Inflammatory macrophage (primary cell): ENCODE results near the gene NGEF.

Source experiments
- DNase-seq, 2 donors: peaks; one replicate each; pipeline ENCODE4 v3.0.0-alpha.2; 2020 to 2022

The NGEF gene

DNA sequence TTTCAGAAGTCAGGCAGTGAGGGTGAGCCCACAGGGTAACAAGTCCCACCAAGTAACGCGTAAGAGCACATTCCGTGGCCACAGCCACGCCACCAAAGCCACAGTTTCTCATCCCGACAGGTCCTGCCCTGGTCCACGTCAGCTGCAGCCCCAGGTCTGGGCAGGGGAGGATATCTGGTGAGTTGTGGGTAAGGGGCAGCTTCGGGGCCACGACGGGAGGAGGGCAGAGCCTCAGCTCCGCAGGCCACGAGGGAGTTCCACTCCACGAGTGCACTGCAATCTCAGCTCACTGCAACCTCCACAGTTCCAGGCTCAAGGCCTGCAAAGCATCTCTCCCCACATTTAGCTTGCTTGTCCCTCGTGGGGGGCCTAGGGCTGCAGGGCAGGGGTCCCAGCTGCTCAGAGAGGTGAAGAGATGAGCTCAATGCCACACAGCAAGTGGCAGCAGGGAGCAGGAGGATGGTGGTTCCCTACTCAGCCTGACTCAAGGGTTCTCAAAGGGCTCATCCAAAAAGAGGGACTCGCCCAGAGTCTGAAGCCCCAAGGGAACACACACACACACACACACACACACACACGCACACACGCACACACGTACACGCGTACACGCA is 130.4 kb downstream of the NGEF start:
- no peak for DNase-seq

DNA sequence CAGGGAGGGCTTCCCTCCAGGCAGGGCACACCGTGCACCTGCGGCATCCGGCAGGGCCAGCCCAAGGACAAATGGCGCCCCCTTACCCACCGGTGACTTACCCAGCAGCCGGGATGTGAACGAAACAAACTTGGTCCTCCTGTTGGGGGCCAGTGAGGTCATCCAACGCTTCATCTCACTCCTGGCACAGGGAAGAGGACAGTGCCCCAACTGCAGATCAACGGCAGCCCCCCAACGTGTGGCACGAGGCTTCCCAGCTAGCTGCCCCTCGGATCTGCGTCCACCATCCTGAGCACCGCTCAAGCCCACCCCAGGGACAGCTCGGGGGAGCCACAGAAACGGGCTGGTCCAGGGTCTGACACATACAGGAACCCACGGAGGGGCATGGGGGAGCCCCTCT is 131.0 kb downstream of the NGEF start:
- DNase-seq, result no peak

DNA sequence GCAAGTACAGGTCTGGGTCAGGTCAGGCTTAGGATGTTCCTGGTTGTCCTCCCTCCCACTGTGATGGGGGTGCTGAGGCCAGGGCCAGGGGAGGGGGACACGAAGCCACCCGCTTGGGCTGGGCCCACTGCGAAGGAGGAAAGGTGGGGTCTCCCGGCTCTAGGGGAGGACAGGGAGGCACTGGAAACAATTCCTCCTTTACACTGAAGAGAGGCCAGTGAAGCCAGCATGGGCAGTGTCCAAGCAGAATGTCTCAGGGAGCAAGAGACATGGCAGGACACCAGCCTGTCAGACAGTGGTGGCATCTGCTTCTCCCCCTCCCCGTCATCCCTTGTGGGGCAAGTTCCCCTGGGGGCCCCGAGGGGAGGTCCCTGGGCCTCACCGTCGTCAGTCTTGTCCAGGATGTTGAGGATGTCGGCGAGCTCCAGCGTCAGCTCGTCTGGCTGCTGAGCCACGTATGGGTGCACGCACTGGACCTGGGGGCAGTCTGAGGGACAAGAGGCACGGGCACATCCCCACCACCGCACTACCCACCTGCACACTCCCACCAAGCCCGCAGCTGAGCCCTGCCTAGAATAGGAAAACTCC is 132.2 kb downstream of the NGEF start:
- DNase-seq, result no peak

DNA sequence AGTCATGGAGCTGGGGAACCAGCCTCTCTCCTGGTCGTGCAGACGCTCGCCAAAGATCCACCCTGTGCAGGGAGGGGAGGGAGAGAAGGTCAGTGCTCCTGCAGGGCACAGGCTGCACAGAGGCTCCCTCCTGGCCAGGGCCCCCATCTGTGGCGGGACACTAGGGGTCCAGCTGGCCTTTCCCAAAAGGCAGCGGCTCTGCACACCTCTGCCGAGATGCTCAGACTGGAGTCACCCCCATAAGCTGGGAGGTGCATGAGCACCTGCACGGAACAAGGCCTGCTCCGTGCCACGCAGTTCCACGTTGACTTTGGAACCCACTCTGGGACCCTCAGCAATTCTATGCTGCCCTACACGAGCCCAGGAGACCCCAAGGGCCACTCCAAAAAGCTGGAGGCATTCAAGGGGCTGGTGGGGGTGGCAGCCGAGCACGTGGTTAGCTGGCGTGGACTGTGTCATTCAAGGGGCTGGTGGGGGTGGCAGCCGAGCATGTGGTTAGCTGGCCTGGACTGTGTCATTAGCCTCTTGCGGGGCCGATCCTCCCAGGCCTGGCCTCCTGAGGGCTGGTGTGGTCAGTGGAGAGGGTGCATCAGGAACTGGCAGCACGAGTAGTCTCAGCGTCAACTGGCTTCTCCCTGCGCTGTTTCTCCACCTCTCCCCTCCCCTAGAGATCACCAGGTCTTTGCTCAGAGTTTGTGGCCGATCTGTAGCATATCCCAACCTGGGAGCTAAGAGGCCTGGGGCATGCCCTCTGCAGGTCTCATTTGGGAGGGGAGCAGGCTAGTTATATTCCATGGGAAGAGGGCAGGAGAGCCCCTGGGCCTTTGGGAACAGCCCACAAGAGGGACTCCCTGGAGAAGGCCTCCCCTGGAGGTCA is 133.2 kb downstream of the NGEF start:
- no peak for DNase-seq

DNA sequence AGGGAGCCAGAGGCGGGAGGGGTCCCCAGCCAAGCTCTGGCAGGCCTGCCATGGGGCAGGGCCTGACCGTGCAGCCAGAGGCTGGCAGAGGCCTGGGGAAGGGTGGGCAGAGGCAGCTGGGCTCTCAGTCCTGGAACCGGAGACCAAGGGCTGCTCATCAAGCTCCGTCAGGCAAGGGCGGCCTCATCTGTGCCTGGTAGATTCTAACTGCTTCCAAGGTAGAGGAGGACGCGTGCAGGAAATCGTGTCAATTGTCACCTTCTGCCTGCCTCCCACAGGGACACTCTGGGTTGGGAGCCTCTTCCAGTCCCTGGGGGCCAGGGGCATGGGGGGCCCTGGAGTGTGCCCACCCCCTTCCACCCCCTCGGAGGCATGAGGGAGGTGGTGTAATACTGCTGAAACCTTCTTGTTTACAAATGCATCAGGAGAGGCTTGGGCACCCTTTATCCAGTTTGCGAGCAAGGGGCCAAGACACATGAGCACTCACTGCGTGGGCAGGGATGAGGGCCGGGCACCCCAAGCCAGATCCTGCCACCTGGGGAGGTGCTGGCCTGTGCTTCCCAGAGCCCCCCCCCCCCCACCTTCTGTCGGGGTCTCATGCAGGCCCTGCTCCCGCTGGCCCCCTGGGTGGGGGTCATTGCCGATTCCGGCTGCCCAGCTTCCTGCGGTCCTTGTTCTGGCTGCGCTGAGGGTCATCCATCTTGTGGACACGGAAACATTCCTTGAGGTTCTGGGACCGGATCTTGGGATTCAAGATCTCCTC is 134.0 kb downstream of the NGEF start:
- DNase-seq, result no peak

DNA sequence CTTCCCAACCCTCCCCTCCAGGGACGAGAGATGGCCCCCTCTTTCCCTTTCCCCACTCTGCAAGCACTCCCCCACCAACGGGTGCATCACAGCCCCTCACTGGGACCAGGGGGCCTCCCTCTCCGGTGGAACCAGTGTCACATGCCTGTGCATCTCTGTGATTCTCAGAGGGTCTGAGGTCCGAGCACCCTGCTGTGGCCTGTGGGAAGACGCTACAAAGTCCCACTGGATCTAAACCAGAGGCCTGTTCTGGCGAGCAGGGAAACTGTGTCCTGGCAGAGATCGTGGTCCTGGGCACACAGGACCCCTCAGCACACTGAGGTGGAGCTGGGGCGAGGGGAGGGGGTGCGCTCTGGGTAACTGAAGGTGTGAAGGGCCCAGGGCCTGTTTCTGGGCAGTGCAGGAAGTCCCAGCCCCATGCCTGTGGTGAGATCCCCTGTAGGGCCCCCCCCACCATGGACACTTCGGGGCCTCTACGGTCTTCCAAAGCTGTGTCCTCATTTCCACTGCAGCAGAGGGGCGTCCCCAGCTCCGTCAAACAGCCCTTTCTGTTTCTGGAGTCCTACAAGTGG is 135.0 kb downstream of the NGEF start:
- no peak for DNase-seq

DNA sequence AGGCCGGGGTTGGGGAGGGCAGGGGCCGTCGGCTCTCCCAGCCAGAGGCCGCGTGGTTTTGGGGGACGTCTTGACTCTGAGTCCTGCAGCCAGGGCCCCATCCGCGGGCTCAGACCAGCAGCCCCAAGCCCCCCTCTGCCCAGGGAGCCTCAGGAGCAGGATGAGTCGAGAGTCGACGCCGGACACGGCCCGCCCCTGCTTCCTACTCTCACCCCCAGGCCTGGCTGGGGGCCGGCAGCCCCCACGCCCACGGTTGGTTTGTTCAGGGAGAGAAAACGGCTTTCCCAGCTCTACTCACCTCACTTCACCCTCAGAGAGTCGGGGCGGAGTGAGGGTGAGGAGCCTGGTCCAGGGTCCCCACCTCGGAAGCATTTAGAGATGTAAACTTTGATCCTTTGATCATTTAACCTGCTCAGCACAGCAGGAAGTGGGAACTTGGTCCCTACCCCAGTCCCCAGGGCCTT is 136.0 kb downstream of the NGEF start:
- DNase-seq, result no peak

DNA sequence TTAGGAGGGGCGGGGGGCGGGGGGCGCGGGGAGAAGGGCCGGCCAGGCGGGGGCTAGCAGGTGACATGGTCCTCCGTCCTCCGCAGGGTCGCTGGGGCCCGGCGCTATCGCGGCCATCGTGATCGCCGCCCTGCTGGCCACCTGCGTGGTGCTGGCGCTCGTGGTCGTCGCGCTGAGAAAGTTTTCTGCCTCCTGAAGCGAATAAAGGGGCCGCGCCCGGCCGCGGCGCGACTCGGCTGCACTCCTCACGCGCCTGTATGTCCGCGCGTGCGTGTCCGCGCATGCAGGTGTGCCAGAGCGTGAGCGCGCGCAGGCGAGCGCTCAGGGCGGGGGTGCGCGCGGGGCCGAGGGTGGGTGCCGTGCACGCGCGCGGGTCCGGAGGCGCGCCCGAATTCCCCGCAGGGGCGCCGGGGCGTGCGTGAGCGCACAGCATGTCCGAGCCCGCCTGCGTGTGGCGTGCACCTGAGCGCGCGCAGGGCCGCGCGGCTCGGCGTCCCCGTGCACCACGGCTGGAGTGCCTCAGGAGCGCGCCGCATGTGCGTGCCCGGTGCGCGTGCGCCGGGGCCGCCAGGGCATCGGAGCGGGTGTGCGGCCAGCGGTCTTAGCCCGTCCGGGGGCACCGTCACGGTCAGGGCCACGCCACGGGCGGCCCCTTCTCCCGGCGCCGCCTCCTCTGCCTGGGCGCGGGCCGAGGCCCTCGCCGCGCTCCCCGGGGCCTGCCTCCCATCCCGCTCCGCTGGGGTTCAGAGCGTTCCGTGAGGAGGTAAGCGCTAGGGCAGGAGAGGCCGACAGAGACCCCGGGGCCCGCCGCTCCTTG is 136.7 kb downstream of the NGEF start:
- no peak for DNase-seq

DNA sequence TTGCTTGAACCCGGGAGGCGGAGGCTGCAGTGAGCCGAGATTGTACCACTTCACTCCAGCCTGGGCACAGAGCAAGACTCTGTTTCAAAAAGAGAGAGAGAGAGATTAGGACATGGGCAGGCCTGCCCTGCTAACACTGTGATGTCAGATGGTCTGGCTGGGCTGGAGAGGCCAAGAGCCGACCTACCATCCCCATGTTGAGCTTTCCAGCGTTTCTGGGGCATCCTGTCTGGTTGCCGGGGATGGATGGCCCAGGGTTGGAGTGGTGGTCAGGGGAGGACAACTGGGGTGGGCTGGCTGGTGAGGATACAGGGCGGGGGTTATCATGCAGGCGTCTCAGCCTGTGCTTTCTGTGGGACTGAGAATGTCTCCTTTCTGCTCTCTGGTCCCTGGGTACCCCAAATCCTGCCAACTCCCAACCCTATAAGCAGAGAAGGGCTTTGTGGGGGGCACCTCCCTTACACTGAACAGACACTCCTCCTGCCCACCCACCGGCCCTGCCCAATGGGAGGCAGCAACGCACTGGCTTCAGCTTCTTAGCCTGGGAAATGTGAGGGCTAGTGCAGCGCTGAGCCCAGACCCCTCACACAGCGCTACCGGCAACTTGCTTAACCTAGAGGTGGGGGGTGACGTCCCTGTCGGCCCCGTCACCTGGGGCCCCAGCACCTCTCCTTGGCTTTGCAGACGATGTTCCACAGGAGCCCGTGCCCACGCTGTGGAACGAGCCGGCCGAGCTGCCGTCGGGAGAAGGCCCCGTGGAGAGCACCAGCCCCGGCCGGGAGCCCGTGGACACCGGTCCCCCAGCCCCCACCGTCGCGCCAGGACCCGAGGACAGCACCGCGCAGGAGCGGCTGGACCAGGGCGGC is 137.6 kb downstream of the NGEF start:
- DNase-seq, result no peak

DNA sequence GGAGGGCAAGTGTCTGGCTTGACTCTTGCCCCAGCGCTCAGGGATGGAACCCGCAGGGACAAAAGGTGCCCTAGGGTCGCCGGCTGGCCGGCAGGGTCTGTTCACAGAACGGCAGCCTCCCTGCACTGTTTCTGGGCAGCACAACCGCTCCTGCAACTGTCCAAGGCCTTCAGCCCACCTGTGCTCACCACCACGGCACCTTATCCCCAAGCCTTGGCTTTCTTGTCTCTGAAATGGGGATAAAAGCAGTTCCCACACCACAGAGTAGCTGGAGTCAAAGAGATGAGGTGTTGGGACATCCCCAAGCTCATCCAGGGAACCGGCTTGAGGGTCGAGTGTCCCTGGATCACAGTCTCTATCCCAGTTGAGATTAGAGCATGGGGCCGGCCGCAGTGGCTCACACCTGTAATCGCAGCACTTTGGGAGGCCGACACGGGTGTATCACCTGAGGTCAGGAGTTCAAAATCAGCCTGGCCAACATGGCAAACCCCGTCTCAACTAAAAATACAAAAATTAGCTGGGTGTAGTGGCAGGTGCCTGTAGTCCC is 138.3 kb downstream of the NGEF start:
- DNase-seq, result no peak

DNA sequence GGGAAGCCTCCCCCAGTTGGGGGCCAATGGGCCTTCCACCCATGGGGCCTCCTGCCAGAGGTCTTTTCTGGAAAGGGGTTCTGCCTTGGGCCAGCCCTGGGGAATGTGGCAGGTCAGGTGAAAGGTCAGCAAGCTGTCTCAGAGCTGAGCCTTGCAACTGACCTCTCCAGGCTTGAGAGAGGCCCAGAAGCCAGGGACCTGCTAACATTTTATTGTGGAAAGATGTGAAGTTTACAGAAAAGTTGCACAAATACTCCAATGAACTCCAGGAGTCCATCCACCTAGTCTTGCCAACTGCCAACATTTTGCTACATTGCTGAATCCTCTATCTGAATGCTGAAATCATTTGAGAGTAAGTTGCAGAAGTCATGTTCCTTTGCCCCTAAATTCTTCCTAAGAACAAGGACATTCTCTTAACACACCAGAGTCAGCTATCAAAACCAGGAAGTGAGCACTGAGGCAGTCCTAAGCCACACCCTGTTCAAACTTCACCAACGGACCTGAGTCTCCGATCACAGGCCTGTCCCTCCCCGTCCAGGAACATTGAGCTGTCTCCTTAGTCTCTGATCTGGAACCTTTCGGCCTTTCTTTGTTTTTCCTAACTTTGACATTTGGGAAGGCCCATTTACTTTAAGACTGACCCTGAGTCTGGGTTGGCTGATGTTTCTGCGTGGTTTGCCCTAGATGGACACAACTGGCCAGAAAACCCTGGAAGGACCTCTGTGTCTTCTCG is 139.0 kb downstream of the NGEF start:
- DNase-seq, result peak; percentile 42 to 62

DNA sequence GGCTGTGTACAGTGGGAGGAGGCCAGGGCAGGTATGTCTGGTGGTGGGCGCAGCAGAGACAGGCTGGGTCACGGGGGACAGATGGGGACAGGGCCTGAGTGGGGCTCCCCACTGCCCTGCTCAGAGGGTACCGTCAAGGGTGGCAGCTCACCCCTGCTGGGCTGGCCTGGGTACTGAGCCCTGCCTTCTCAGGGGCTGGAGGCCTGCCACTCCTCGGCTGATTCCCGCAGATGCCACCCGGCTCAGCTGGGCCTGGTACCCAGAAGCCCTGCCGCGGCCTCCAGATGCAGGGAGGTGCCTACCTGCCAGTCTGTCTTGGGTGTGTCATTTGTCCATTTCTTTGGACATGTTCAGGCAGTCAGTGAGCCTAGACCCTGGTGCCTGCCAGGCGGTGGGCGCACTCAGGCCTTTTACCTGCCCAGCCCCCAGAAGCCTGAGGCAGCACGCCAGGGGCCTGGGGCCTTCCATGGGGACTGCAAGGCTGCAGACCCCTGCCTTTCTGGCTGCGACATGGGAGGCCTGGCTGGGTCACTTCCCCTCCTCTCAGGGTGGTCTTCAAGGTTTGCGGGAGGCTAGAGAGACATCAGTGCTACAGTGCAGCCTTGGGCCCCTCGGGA is 139.7 kb downstream of the NGEF start:
- DNase-seq, result no peak

DNA sequence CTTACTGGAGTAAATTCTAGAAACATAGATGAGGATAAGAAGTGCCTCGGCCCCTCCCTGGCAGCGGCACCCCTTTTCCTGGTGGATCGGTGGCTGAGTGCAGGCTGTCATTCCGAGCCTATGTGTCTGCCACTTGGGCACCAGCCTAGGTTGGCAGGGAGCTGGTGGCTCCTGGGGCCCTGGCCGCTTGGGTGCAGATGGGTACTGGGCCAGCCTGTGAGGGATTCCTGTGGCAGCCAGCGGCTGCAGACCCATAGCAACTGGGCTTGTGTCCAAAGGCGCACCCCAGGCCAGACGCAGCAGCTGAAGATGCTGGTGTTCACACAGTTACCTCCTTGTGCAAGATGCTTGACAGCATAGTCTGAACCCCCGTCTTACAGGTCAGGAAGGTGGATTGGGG is 140.2 kb downstream of the NGEF start:
- DNase-seq, result no peak

DNA sequence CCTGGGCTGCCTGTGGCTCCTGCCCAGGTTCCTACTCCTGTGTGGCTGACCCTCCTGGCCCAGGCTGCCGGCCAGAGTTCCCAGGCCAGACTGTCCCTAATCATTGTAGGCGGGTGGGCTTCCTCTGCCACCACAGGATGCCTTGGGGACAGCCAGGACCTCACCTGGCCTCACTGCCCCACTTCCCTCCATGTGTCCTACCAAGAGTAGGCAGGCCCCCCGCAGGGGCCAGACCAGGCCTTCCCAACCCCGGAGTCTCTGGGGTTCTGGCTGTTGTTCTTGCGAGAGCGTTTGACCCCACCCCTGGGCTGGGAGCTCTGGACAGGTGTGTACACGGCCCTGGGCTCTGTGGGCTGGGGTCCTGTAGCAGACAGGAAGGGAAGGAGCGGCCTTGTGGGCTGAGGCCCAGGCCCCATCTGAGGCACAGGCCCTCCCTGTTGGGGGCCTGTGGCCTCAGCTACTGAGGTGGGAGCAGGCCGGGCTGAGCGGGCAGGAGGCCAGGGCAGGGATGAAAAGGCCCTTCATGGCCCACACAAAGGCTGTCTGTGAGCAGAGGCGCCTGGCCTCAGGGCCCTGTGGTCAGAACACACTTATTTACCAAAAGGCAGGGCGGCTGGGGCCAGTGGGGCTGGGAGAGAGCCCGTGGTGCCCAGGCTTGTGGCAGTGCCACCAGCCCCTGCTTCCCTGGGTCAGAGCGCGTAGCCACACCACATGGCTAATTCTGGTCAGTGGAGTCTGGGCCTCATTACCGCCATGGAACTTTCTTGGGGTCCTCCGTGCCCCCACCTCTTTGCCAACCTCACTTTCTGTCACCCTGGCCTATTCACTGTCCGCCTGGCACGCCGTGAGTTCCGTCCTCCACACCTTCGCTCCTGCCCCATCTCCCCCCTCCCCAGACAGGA is 141.0 kb downstream of the NGEF start:
- DNase-seq, result no peak

DNA sequence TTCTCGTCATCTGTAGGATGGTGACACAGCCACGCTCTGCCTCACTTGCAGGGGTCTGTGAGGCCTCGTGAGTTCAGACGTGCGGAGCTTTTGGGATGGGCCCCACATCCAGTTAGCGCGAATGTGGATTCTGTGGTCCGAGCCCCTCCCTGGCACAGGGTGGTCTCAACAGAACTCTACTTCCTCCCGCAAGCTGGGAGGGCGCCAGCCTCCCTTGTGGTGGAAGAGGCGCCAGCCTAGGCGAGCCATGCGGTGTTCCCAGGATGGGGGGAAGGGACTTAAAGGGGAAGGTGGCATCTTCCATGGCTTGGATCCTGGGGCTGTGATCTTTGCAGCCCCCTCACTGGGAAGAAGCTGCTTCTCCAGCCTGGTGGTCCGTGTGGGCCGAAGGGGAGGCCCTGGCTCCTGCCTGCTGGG is 141.6 kb downstream of the NGEF start:
- DNase-seq, result no peak

DNA sequence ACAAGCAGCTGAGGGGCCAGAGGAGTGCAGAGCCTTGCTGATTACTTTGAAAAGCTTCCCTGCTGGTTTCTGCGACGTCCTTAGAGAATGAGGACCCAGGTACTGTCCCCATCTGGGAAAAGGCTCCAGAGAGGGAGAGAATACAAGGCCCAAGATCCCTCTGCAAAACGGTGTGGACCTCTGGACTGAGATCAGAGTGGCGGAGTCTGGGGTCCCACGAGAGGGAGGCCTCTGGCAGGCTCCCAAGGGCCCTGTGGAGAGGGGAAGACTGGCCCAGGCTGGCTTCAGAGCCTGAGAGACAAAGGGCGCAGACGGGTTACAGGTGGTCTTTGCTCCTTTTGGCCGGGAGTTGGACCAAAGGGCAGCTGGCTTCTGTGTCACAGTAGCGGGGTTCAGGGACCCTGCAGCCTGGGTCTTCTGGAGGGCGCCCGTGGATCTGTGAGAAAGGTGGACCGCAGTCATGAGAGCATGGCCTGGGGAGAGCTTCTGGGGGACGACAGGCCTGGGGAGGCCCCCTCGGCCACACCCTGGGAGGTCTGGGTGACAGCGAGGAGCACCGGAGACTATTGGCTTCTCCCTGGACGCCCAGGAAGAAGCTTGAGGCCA is 142.2 kb downstream of the NGEF start:
- no peak for DNase-seq

DNA sequence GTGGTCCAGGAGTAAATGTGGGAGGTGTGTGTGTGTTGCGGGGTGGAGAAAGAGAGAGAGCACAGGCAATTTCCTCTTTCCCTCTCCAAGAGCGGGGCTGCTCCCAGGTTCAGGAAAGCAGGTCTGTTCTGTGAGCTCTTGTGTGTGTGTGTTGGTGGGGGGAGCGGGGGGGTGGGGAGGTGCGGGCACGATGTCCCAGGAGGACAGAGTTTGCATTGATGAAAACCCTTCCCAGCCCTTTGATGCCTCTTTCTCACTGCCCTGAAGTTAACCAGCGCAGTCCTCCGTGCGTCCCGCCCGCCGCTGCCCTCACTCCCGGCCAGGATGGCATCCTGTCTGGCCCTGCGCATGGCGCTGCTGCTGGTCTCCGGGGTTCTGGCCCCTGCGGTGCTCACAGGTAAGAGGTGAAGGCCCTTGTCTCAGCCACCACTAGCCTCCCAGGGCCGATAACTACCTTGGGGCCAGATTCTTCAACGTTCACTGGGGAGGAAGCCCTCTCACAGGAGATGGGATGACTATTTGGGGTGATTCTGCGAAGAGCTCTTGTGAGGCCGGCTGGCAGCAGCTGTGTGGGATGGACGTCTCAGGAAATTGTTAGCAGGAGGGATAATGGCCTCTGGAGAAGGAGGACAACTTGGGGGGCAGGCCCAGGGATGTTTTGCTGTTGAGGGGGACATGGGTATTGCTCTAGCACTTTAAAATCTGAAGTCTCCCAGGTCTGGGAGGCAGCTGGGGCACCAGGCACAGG is 142.9 kb downstream of the NGEF start, which contains the start of gene SNORC:
SNORC (plus strand) TSS at position 247 of the 748 bp plus-strand sequence; CDS start at position 325, 78 bp downstream.
- DNase-seq, result no peak
